Measurements from ENCODE around the gene SLC38A4. TPM values are rescaled to one million over a fixed set of nuclear protein-coding genes. Genes with fewer than 3 reads are reported as not detected.
"Not testable (repeated sequence)": the region's sequence is repeated elsewhere in the genome, so short reads cannot be mapped to it uniquely, and the experiment has no call there.

SLC38A4 gene
- total RNA-seq, 1 experiment from 2014 or later, result 1.5 TPM

GRCh38 chr12:46865311-46865710, 39.5 kb upstream of the SLC38A4 start:
- Mint-ChIP-seq H3K4me1 (ENCODE audit: low read depth, unreplicated experiment) (no peaks in the 10 kb centered on the region), H3K4me3 (ENCODE audit: low read depth, unreplicated experiment) (no peak overlapping the region), H3K27ac (ENCODE audit: unreplicated experiment) (no peak overlapping the region), H3K9me3 (ENCODE audit: low read depth, unreplicated experiment) (peaks cover 8% of the 10 kb centered on the region), H3K36me3 (ENCODE audit: insufficient read depth, unreplicated experiment) (no peaks in the 10 kb centered on the region), H3K27me3 (ENCODE audit: unreplicated experiment) (peaks cover 12% of the 10 kb centered on the region)
- TF ChIP-seq CTCF (IDR thresholded peaks at IDR 0.05; ENCODE audit: unreplicated experiment), result no peak
- no TSS peak for BruUV-seq (replicated peaks)
- CTCF ChIA-PET, result no interaction called here
- intact Hi-C loops (cut with micrococcal nuclease; ENCODE audit: unreplicated experiment), result no loop called here
- DNase-seq, result no peak

- no peak for TF ChIP-seq CTCF (IDR thresholded peaks at IDR 0.05; ENCODE audit: unreplicated experiment)
- Mint-ChIP-seq H3K9me3 (ENCODE audit: low read depth, unreplicated experiment) (peaks cover 2% of the 10 kb centered on the region), H3K27me3 (ENCODE audit: unreplicated experiment) (no peaks in the 10 kb centered on the region), H3K4me1 (ENCODE audit: low read depth, unreplicated experiment) (no peaks in the 10 kb centered on the region), H3K27ac (ENCODE audit: unreplicated experiment) (no peak overlapping the region), H3K4me3 (ENCODE audit: low read depth, unreplicated experiment) (no peak overlapping the region), H3K36me3 (ENCODE audit: insufficient read depth, unreplicated experiment) (no peaks in the 10 kb centered on the region)
- intact Hi-C loops (cut with micrococcal nuclease; ENCODE audit: unreplicated experiment), result no loop called here
- BruUV-seq (replicated peaks), result no TSS peak
- CTCF ChIA-PET, result no interaction called here
- no peak for DNase-seq
These were observed 32.6 kb upstream of the SLC38A4 start for GRCh38 chr12:46858368-46858767.

GRCh38 chr12:46857486-46857885, 31.7 kb upstream of the SLC38A4 start:
- peaks cover 2% of the 10 kb centered on the region for H3K9me3 Mint-ChIP-seq (ENCODE audit: low read depth, unreplicated experiment)
- CTCF ChIA-PET, result no interaction called here
- no TSS peak for BruUV-seq (replicated peaks)

GRCh38 chr12:46855760-46856159, 30.0 kb upstream of the SLC38A4 start:
- no peak for TF ChIP-seq CTCF (IDR thresholded peaks at IDR 0.05; ENCODE audit: unreplicated experiment)
- Mint-ChIP-seq H3K27me3 (ENCODE audit: unreplicated experiment) (no peaks in the 10 kb centered on the region), H3K4me1 (ENCODE audit: low read depth, unreplicated experiment) (no peaks in the 10 kb centered on the region), H3K4me3 (ENCODE audit: low read depth, unreplicated experiment) (no peak overlapping the region), H3K36me3 (ENCODE audit: insufficient read depth, unreplicated experiment) (no peaks in the 10 kb centered on the region), H3K9me3 (ENCODE audit: low read depth, unreplicated experiment) (no peaks in the 10 kb centered on the region), H3K27ac (ENCODE audit: unreplicated experiment) (no peak overlapping the region)
- BruUV-seq (replicated peaks), result no TSS peak
- intact Hi-C loops (cut with micrococcal nuclease; ENCODE audit: unreplicated experiment), result no loop called here
- CTCF ChIA-PET, result no interaction called here
- DNase-seq, result no peak

More at GRCh38 chr12:46857486-46857885, 31.7 kb upstream of the SLC38A4 start:
- no peak for TF ChIP-seq CTCF (IDR thresholded peaks at IDR 0.05; ENCODE audit: unreplicated experiment)
- H3K4me1 Mint-ChIP-seq (ENCODE audit: low read depth, unreplicated experiment), result no peaks in the 10 kb centered on the region
- intact Hi-C loops (cut with micrococcal nuclease; ENCODE audit: unreplicated experiment), result no loop called here
- H3K27me3 Mint-ChIP-seq (ENCODE audit: unreplicated experiment), result no peaks in the 10 kb centered on the region
- H3K27ac Mint-ChIP-seq (ENCODE audit: unreplicated experiment), result no peak overlapping the region
- H3K4me3 Mint-ChIP-seq (ENCODE audit: low read depth, unreplicated experiment), result no peak overlapping the region
- no peak for DNase-seq
- H3K36me3 Mint-ChIP-seq (ENCODE audit: insufficient read depth, unreplicated experiment), result no peaks in the 10 kb centered on the region

GRCh38 chr12:46854188-46854587, 28.4 kb upstream of the SLC38A4 start:
- H3K27ac Mint-ChIP-seq (ENCODE audit: unreplicated experiment); H3K4me3 Mint-ChIP-seq (ENCODE audit: low read depth, unreplicated experiment); H3K36me3 Mint-ChIP-seq (ENCODE audit: insufficient read depth, unreplicated experiment); BruUV-seq (replicated peaks); intact Hi-C loops (cut with micrococcal nuclease; ENCODE audit: unreplicated experiment); H3K4me1 Mint-ChIP-seq (ENCODE audit: low read depth, unreplicated experiment); DNase-seq; H3K9me3 Mint-ChIP-seq (ENCODE audit: low read depth, unreplicated experiment); CTCF ChIA-PET: not testable (repeated sequence)
- H3K27me3 Mint-ChIP-seq (ENCODE audit: unreplicated experiment), result peaks cover 13% of the 10 kb centered on the region

- H3K27me3 Mint-ChIP-seq (ENCODE audit: unreplicated experiment), result peaks cover 13% of the 10 kb centered on the region
- H3K9me3 Mint-ChIP-seq (ENCODE audit: low read depth, unreplicated experiment); BruUV-seq (replicated peaks); CTCF ChIA-PET; DNase-seq; H3K4me3 Mint-ChIP-seq (ENCODE audit: low read depth, unreplicated experiment); H3K27ac Mint-ChIP-seq (ENCODE audit: unreplicated experiment); H3K4me1 Mint-ChIP-seq (ENCODE audit: low read depth, unreplicated experiment); H3K36me3 Mint-ChIP-seq (ENCODE audit: insufficient read depth, unreplicated experiment); intact Hi-C loops (cut with micrococcal nuclease; ENCODE audit: unreplicated experiment): not testable (repeated sequence)
These were observed 23.0 kb upstream of the SLC38A4 start for GRCh38 chr12:46848792-46849191.
